MM.1S (cell line): Measurements from ENCODE around the gene TSPAN7.

Source experiments
- EZH2 ChIP-seq: fragments of 300-600 bp; sonication (generic); optimal IDR thresholded peaks from 2 replicates; pipeline ENCODE3; 2017; ENCODE audit warnings: low read depth, mild to moderate bottlenecking, antibody characterized with exemption, low read length, mixed read lengths
- EZH2phosphoT487 ChIP-seq: fragments of 300-600 bp; sonication (generic); IDR thresholded peaks from 2 replicates; pipeline ENCODE4 v1.6.1; 2018; ENCODE audit warnings: antibody characterized with exemption, low read length
- TF ChIP-seq, protein P1 (sequence below): fragments of 300-600 bp; sonication (generic); IDR thresholded peaks from 2 replicates; pipeline ENCODE4 v1.5.1; 2016; ENCODE audit warnings: antibody characterized with exemption, low read length, mixed read lengths

- TF ChIP-seq, protein P1, sequence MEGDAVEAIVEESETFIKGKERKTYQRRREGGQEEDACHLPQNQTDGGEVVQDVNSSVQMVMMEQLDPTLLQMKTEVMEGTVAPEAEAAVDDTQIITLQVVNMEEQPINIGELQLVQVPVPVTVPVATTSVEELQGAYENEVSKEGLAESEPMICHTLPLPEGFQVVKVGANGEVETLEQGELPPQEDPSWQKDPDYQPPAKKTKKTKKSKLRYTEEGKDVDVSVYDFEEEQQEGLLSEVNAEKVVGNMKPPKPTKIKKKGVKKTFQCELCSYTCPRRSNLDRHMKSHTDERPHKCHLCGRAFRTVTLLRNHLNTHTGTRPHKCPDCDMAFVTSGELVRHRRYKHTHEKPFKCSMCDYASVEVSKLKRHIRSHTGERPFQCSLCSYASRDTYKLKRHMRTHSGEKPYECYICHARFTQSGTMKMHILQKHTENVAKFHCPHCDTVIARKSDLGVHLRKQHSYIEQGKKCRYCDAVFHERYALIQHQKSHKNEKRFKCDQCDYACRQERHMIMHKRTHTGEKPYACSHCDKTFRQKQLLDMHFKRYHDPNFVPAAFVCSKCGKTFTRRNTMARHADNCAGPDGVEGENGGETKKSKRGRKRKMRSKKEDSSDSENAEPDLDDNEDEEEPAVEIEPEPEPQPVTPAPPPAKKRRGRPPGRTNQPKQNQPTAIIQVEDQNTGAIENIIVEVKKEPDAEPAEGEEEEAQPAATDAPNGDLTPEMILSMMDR = no peak
- TF ChIP-seq EZH2 (no peak), EZH2phosphoT487 (no peak)
These were observed 50.9 kb downstream of the TSPAN7 start for GRCh38 chrX:38612281-38612680.
